Thymus (tissue), 11 donors: ENCODE results near the gene SCARF1. TPM values are rescaled to one million over a fixed set of nuclear protein-coding genes. Genes with fewer than 3 reads are reported as not detected.

ENCODE experiments used
- DNase-seq, 9 donors: peaks; one replicate each; pipeline ENCODE4 v3.0.0-alpha.2; 2013; ENCODE audit warnings: low spot score in 9 of 9, low read depth in 6 of 9, missing footprints in 1 of 9
- H3K27ac ChIP-seq, 2 donors: one replicate each; pipeline ENCODE4 v1.5.1; 2013; ENCODE audit warnings: control low read depth in 1 of 2, low read depth in 1 of 2, low read length in 1 of 2, mild to moderate bottlenecking in 1 of 2, moderate library complexity in 1 of 2
- H3K27me3 ChIP-seq, 2 donors: one replicate each; pipeline ENCODE4 v1.5.1; 2013; ENCODE audit warnings: low read length in 1 of 2; ENCODE audit not compliant: control insufficient read depth in 2 of 2, insufficient read depth in 1 of 2
- H3K36me3 ChIP-seq, 2 donors: one replicate each; pipeline ENCODE4 v1.5.1; 2013; ENCODE audit warnings: low read length in 1 of 2, mild to moderate bottlenecking in 1 of 2, moderate library complexity in 1 of 2; ENCODE audit not compliant: control insufficient read depth in 2 of 2, insufficient read depth in 2 of 2
- H3K4me1 ChIP-seq, 2 donors: one replicate each; pipeline ENCODE4 v1.5.1; 2013; ENCODE audit warnings: low read length in 2 of 2; ENCODE audit not compliant: control insufficient read depth in 2 of 2, insufficient read depth in 2 of 2
- H3K4me3 ChIP-seq, 2 donors: one replicate each; pipeline ENCODE4 v1.5.1; 2013; ENCODE audit warnings: low read length in 2 of 2, control low read depth in 1 of 2, mild to moderate bottlenecking in 1 of 2
- H3K9me3 ChIP-seq, 2 donors: one replicate each; pipeline ENCODE4 v1.5.1; 2013; ENCODE audit warnings: low read length in 1 of 2, mild to moderate bottlenecking in 1 of 2; ENCODE audit not compliant: control insufficient read depth in 2 of 2, insufficient read depth in 1 of 2
- WGBS: extraction: QIAGEN DNeasy Blood & Tissue Kit; methylation state at CpG from one replicate; pipeline ENCODE4 v1.1.7; 2013; 5-methylcytosine and 5-hydroxymethylcytosine counted together
- polyA plus RNA-seq: library from polyadenylated mRNA; stranded (reverse); fragments of 200-250 nt; gene quantifications from one replicate; pipeline ENCODE4 v1.2.3, GENCODE V29; 2013
- total RNA-seq: library from RNA; stranded (reverse); fragments of 120-200 nt; gene quantifications from one replicate; pipeline ENCODE4 v1.2.4, GENCODE V29; 2013
- donor health status: healthy.

The SCARF1 gene
- total and polyA plus RNA-seq, 2 donors = 4.2 to 5.8 TPM

DNA sequence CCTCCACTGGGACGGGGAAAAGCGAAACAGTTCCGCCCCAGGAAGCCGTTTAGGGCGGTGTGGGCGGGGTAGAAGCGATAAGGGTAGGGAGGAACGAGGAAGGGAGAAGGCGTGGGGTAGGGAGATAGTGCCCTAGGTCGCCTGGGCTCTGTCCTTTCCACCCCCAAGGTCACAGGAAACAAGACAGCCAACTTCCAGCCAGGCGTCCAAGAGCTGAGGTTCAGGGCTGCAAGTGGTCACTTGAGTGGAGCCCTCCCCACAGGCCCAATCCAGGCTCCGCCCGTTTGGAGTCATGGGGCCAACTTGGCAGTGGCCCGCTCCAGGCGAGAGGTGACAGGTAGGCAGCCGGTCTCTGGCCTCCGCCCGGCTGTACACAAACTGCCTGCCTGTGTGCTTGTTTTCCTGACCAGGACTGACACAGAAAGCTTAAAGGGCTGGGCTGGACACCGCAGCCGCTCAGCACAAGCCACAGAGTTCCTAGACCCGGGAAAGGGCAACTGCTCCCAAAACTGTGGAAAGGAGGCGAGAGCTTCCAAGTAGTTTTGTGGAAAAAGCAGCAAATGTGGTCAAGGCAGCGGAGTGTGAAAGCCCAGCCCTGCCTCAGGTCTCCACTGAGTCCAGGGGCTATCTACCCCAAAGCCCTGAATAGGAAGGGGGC, 4.4 kb upstream of the SCARF1 start, which contains the start of gene RILP:
TSS of gene RILP (minus strand) at position 23 of the 658 bp plus-strand sequence. CDS start 62 bp downstream, outside the sequence.
- Histone ChIP-seq H3K27me3 (peaks cover 0 to 23% of the 10 kb centered on the region in 2 donors), H3K36me3 (peaks cover 50 to 51% of the 10 kb centered on the region in 2 donors), H3K9me3 (peaks cover 0 to 1% of the 10 kb centered on the region in 2 donors), H3K27ac (peak within 1 kb of the TSS; percentile 48 to 57), H3K4me1 (peaks cover 15 to 35% of the 10 kb centered on the region in 2 donors), H3K4me3 (peak within 1 kb of the TSS; percentile 40 to 54)
- DNase-seq = no peak
- WGBS = 48% methylated on average over 23 of the region's 23 CpGs

DNA sequence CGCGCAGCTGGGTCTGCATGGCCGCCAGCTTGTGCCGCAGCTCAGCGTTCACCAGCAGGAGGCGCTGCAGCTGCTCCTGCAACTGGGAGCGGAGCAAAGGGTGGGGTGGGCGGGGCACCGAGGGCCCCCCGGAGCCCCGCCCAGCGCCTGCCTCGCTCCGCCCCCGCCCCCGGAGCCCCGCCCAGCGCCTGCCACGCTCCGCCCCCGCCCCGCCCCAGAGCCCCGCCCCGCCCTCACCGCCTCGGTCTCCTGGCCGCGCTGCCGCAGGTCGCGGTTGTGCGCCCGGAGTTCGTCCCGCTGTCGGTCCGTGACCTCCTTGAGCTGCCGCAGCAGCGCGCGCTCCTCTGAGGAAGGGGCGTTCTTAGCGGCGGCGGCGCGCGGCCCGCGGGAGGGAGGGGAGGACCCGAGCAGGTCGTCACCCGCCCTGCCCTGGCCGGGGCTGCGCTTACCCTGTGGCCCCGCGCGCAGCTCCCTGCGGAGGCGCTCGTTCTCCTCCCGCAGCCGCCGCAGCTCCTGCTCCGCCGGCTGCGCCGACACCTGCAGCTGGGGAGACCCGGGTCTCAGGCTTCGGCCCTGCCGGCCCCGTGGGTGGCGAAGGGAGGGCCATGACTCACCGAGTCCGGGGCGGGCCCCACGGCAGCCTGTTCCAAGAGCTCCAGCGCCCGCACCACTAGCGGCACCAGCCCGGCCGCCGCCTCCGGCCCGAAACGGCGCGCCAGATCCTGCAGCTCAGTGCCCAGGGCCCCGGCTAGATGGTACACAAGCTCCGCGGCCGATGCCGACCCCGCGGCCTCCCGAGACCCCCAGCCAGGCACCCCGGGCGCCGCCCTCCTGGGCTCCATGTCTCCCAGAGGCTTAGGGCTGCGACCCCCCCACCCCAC, 3.7 kb upstream of the SCARF1 start:
- peak overlapping the region; percentile 48 to 57 for H3K27ac ChIP-seq
- DNase-seq = peak; percentile 87 to 99 (median 93)
- peaks cover 15 to 42% of the 10 kb centered on the region in 2 donors for H3K4me1 ChIP-seq
- peaks cover 0 to 31% of the 10 kb centered on the region in 2 donors for H3K27me3 ChIP-seq
- peaks cover 43 to 44% of the 10 kb centered on the region in 2 donors for H3K36me3 ChIP-seq
- H3K4me3 ChIP-seq = peak overlapping the region; percentile 40 to 54
- H3K9me3 ChIP-seq = peaks cover 0 to 1% of the 10 kb centered on the region in 2 donors
- under 1% methylated on average over 97 of the region's 100 CpGs for WGBS

DNA sequence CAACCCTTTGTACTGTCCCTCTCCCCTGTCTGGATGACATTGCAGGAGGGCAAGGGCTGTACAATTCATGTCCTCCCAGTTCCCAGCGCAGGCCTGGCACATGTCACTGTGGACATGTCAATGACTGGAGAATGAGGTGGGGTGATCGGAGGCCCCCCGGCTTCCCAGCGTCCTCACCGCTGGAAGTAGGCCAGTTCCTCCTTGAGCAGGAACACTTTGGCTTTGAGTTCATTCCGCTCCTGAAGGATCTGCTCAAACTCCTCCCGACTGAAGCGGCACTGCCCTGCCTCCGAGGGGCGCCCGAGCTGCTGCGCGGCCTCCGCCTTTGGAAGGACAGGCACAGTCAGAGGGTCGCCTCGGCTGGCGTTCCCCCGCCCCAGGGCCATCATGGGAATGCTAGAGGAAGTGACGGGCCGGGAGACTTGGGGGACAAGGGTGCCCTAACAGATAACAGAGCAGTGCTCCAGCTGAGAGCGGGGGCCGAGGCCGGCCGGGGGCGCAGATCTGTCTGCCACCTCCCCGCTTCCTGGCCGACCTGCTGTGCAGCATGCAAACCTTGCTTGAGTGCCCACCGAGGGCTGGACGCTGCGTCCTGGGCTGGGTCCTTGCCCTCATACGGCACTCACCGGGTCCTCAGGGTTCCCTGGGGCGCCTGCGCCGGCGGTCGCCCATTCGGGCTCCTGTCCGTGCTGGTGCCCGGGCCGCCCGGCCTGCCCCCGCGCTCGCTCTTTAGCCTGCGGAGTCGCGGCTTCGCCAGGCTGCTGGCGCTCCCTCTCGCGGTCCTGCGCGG, 2.8 kb upstream of the SCARF1 start:
- peaks cover 0 to 1% of the 10 kb centered on the region in 2 donors for H3K9me3 ChIP-seq
- H3K36me3 ChIP-seq = peaks cover 35 to 36% of the 10 kb centered on the region in 2 donors
- H3K4me1 ChIP-seq = peaks cover 15 to 47% of the 10 kb centered on the region in 2 donors
- peak overlapping the region; percentile 30 for H3K4me3 ChIP-seq
- peaks cover 0 to 36% of the 10 kb centered on the region in 2 donors for H3K27me3 ChIP-seq
- WGBS = 12% methylated on average over 54 of the region's 54 CpGs
- peak overlapping the region; percentile 6 to 57 for H3K27ac ChIP-seq
- DNase-seq = no peak

DNA sequence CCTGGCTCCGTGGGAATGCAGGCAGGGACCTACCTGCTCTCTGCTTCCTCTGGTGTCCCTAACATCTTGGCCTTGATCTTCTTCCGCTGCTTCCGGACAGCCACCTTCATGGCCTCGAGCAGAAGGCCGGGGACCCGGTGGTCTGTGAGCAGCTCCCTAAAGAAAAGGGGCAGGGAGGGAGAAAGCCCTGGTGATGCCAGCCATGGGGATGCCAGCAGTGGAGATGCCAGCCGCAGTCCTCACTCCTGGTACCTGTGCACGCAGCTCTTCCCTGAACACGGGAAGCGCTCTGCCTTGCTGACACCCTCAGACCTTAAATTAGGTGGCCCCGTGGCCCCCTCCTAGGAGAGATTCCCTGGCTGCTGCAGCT, 2.3 kb upstream of the SCARF1 start:
- WGBS = 84% methylated on average over 11 of the region's 11 CpGs
- DNase-seq = no peak
- Histone ChIP-seq H3K4me1 (peaks cover 15 to 47% of the 10 kb centered on the region in 2 donors), H3K9me3 (peaks cover under 1 to 1% of the 10 kb centered on the region in 2 donors), H3K36me3 (peaks cover 29 to 30% of the 10 kb centered on the region in 2 donors), H3K27me3 (peaks cover 0 to 36% of the 10 kb centered on the region in 2 donors), H3K27ac (no peak overlapping the region), H3K4me3 (no peak overlapping the region)

DNA sequence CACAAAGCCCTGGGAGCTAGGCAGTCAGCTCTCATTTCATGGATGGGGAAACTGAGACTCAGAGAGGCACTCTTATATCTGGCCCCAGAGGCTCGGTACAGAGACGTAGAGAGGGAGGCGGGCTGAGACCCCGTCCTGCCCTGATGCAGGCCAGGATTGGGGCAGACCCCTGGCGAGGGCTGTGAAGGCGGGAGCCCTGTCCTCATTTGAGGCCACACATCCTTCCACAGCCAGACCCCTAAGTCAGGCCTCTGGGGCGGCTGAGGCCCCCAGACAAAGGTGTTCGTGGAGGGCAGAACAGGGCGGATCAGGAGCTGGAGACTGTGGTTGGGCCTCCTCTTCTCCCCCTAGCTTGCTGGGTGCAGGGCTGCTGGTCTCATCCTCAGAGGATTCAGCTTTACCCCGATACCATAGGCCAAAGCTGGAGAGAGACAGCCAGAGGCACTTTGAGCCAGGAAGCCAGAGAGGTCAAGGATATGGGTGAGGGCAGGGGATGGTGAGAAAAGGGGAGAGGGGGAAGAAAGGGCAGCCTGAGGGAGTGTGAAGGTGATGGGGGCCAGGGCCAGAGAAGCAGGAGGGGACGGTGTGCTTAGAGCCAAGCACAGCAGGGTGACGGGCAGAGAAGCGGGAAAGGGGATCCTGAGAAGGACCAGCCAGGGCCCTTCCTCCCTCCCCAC, 805 bp upstream of the SCARF1 start:
- Histone ChIP-seq H3K36me3 (peaks cover 14 to 15% of the 10 kb centered on the region in 2 donors), H3K9me3 (peaks cover 1 to 4% of the 10 kb centered on the region in 2 donors), H3K4me3 (no peak overlapping the region), H3K4me1 (peaks cover 15 to 47% of the 10 kb centered on the region in 2 donors), H3K27ac (no peak overlapping the region), H3K27me3 (peaks cover 0 to 39% of the 10 kb centered on the region in 2 donors)
- WGBS = 98% methylated on average over 13 of the region's 13 CpGs
- no peak for DNase-seq

DNA sequence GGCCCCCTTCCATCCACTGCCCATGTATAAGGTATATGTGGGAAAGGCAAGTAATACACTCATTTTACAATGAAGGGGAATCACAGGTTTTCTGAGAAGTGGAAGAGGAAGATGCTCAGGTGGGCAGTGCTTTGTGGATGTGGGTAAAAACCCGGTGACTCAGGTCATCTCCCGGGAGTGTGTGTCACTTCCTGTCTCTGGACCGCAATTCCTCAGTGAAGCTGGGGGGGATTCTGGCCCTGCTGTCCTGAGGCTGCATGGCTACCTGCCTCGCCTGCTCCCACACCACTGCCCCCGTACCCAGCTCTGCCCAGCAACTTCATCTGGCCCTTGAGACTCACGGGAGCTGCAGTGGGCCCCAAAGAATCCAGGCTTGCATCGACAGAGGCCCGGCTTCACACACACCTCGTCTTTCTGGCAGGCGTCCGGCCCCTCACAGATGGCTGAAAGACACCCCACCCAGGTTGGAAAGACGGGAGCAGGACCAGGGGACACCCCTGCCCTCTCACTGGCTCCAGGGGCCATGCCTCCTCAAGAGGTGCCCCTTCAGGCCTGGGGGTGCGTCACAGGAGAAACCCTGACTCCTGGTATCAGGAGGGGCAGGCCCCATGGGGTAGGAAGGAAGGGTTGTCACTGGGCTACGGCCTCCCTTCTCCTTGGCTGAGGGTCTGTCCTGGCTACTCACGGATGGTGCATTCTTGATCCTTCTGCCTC, 882 bp downstream of the SCARF1 start:
- Histone ChIP-seq H3K27ac (no peak overlapping the region), H3K4me1 (peaks cover 9 to 40% of the 10 kb centered on the region in 2 donors), H3K4me3 (peak overlapping the region in 1 of 2 donors; percentile 14), H3K36me3 (no peaks in the 10 kb centered on the region), H3K27me3 (peaks cover 0 to 39% of the 10 kb centered on the region in 2 donors), H3K9me3 (peaks cover 1 to 4% of the 10 kb centered on the region in 2 donors)
- no peak for DNase-seq
- 36% methylated on average over 15 of the region's 15 CpGs for WGBS

DNA sequence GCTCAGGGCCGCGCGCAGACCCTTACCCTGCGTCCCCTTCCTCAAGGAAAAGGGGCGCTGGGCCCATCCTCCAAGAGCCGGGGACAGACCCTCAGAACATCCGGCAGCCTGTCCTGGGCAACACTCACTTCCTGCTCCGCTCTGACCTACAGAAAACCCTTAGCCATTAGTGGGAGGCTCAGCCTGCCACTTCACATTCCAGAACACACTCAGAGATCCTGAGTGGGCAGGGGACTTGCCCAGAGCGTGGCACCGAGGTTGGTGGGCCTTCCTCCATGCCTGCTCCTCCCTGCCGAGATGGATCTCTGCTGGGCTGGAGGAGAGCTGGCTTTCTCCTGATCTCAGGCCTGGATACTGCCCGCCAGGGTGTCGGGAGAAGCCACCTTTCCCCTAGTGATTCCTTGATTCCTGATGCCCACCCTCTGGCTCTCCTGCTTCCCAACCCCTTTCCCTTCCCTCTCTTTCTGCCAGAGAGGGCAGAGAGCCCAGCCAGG, 1.5 kb downstream of the SCARF1 start:
- peak overlapping the region in 1 of 2 donors; percentile 26 for H3K27ac ChIP-seq
- H3K36me3 ChIP-seq = no peaks in the 10 kb centered on the region
- no peak for DNase-seq
- H3K4me3 ChIP-seq = peak overlapping the region in 1 of 2 donors; percentile 46
- H3K27me3 ChIP-seq = peaks cover 0 to 39% of the 10 kb centered on the region in 2 donors
- 29% methylated on average over 13 of the region's 13 CpGs for WGBS
- H3K9me3 ChIP-seq = peaks cover 1 to 4% of the 10 kb centered on the region in 2 donors
- H3K4me1 ChIP-seq = peaks cover 5 to 38% of the 10 kb centered on the region in 2 donors
